ENCODE results near the gene DENND6B. TPM values are rescaled to one million over a fixed set of nuclear protein-coding genes. Genes with fewer than 3 reads are reported as not detected.
A peak's percentile ranks its signal among the peaks of the same experiment; 100 is the strongest.

DENND6B gene
- total RNA-seq, 3 donors from 2014 or later (not counting 1 experiment from before 2014, with no cell fraction given): 3.1 to 5.0 (median 4.5) TPM

DNA sequence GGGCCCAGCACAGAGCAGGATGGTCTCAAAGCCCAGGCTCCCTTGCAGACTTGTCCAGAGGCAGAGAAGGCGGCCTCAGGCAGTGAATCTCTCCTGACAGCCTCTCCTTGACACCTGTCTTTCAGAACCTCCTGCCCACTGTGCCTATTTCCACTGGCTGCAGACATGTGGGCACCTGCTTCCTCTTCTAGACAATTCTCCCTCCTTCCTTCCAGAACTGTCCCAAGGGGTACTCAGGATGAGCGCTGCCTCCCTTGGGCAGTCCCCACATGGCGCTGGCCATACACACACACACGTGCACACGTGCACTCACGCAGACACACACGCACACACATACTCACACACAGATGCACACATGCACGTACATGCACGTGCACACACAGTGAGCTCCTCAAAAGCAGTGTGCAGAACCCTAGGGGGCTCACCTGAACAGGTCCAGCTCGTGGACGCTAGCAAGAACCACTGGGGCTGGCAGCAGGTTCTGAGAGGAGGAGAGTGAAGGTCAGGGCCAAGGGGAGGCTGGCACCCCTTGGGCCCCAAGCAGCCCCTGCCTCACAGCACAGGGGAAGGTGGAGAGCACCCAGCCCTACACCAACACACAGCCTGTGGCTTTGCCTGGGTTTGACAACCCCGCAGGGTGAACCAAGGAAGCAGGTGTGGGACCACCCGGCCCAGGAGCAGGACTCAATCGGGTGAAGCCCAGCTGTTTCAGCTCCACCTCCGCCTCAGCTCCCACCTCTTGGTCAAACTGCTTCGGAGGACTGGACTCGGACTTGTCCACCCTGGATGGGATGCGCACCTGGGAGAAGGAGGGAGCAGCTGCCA, 11.3 kb downstream of the DENND6B start:
- Mint-ChIP-seq H3K27ac (peak overlapping the region in 1 of 2 donors; percentile 82), H3K4me3 (peak overlapping the region; percentile 70), H3K36me3 (no peaks in the 10 kb centered on the region), H3K4me1 (peaks cover 13 to 18% of the 10 kb centered on the region in 2 donors), H3K9me3 (no peaks in the 10 kb centered on the region), H3K27me3 (ENCODE audit: low read depth in 2 of 2) (no peaks in the 10 kb centered on the region)
- intact Hi-C loops (cut with micrococcal nuclease): no loop called here
- H3K9me3 ChIP-seq (ENCODE audit: control insufficient read depth, insufficient read depth, low read length): no peaks in the 10 kb centered on the region
- no peak for ATAC-seq
- H3K27me3 ChIP-seq (ENCODE audit: control insufficient read depth, insufficient read depth, low read length): no peaks in the 10 kb centered on the region
- DNase-seq: no peak
- WGBS (ENCODE audit: insufficient coverage): 78% methylated on average over 18 of the region's 18 CpGs
- TF ChIP-seq CTCF (IDR thresholded peaks at IDR 0.05): no peak
- no peak overlapping the region for H3K27ac ChIP-seq (ENCODE audit: low read length)
- no peak overlapping the region for H3K4me3 ChIP-seq (ENCODE audit: low read length)
- H3K4me1 ChIP-seq (ENCODE audit: control insufficient read depth, insufficient read depth, low read length): peaks cover 28% of the 10 kb centered on the region
- no peaks in the 10 kb centered on the region for H3K36me3 ChIP-seq (ENCODE audit: control insufficient read depth, insufficient read depth, low read length)

- intact Hi-C loops (cut with micrococcal nuclease): no loop called here
- DNase-seq (peak; percentile 68 to 83), ATAC-seq (peak; percentile 89 to 95 (median 94))
- Mint-ChIP-seq H3K4me3 (peak overlapping the region; percentile 86), H3K9me3 (no peaks in the 10 kb centered on the region), H3K36me3 (no peaks in the 10 kb centered on the region), H3K27ac (peak overlapping the region; percentile 77 to 82), H3K27me3 (ENCODE audit: low read depth in 2 of 2) (no peaks in the 10 kb centered on the region), H3K4me1 (peaks cover 13 to 18% of the 10 kb centered on the region in 2 donors)
- Histone ChIP-seq H3K27me3 (ENCODE audit: control insufficient read depth, insufficient read depth, low read length) (no peaks in the 10 kb centered on the region), H3K27ac (ENCODE audit: low read length) (peak overlapping the region; percentile 77), H3K36me3 (ENCODE audit: control insufficient read depth, insufficient read depth, low read length) (no peaks in the 10 kb centered on the region), H3K9me3 (ENCODE audit: control insufficient read depth, insufficient read depth, low read length) (no peaks in the 10 kb centered on the region), H3K4me1 (ENCODE audit: control insufficient read depth, insufficient read depth, low read length) (peaks cover 28% of the 10 kb centered on the region), H3K4me3 (ENCODE audit: low read length) (peak overlapping the region; percentile 39)
- TF ChIP-seq CTCF (IDR thresholded peaks at IDR 0.05): no peak
- 15% methylated on average over 33 of the region's 33 CpGs for WGBS (ENCODE audit: insufficient coverage)
Observed at GRCh38 chr22:50314455-50315288, 12.1 kb downstream of the DENND6B start.

DNA sequence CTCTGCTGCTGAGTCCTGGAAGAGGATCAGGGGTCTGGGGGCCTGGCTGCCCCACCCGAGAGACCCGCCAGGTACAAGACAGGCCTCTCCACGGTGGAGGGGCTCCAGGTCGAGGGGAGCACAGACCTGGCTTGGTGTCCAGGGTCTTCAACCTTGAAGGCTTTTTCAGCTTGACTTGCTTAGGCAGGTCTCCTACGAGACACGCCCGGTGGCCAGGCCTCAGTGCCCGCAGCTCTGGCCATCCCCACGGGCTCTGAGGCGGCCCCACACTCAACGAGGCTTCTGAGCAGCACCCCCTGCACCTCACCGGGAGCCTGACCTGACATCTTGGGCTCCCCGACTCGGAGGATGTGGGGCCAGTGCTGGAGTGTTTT, 12.7 kb downstream of the DENND6B start:
- Histone ChIP-seq H3K27me3 (ENCODE audit: control insufficient read depth, insufficient read depth, low read length) (no peaks in the 10 kb centered on the region), H3K4me1 (ENCODE audit: control insufficient read depth, insufficient read depth, low read length) (peaks cover 30% of the 10 kb centered on the region), H3K27ac (ENCODE audit: low read length) (peak overlapping the region; percentile 77), H3K4me3 (ENCODE audit: low read length) (peak overlapping the region; percentile 39), H3K9me3 (ENCODE audit: control insufficient read depth, insufficient read depth, low read length) (no peaks in the 10 kb centered on the region), H3K36me3 (ENCODE audit: control insufficient read depth, insufficient read depth, low read length) (no peaks in the 10 kb centered on the region)
- Mint-ChIP-seq H3K27ac (peak overlapping the region; percentile 77 to 82), H3K4me1 (peaks cover 13 to 18% of the 10 kb centered on the region in 2 donors), H3K9me3 (no peaks in the 10 kb centered on the region), H3K27me3 (ENCODE audit: low read depth in 2 of 2) (no peaks in the 10 kb centered on the region), H3K4me3 (peak overlapping the region; percentile 86), H3K36me3 (no peaks in the 10 kb centered on the region)
- no peak for DNase-seq
- TF ChIP-seq CTCF (IDR thresholded peaks at IDR 0.05): no peak
- WGBS (ENCODE audit: insufficient coverage): 33% methylated on average over 14 of the region's 14 CpGs
- no peak for ATAC-seq
- intact Hi-C loops (cut with micrococcal nuclease): no loop called here

All from natural killer cell (primary cell).